CD14-positive monocyte (primary cell): Measurements from ENCODE around the gene CWC27. TPM values are rescaled to one million over a fixed set of nuclear protein-coding genes. Genes with fewer than 3 reads are reported as not detected.

Experiments used
- DNase-seq, 3 donors: peaks; one replicate each; pipeline ENCODE4 v3.0.0-alpha.2; 2011 to 2022
- H2AFZ ChIP-seq: 2 replicates; pipeline ENCODE4 v1.6.0; 2012; ENCODE audit warnings: mild to moderate bottlenecking, low read depth, low read length, inconsistent platforms; ENCODE audit not compliant: insufficient read depth, poor library complexity, severe bottlenecking
- H3K27ac ChIP-seq, 2 donors: 1 replicate in 1 of 2; 2 replicates in 1 of 2; pipeline ENCODE4 v1.5.1; 2012 to 2013; ENCODE audit warnings: low read length in 2 of 2, control low read depth in 1 of 2, inconsistent platforms in 1 of 2, low read depth in 1 of 2, mild to moderate bottlenecking in 1 of 2
- H3K27me3 ChIP-seq, 2 donors: one replicate each; pipeline versions ENCODE4 v1.6.0 to v1.6.1; 2011 to 2013; ENCODE audit warnings: low read length in 2 of 2; ENCODE audit not compliant: control insufficient read depth in 2 of 2, insufficient read depth in 2 of 2
- H3K36me3 ChIP-seq, 2 donors: replicated peaks in 1 of 2; 1 replicate in 1 of 2; 2 replicates in 1 of 2; pipeline versions ENCODE4 v1.5.1 to v1.6.1; 2012 to 2013; ENCODE audit warnings: low read length in 2 of 2, control low read depth in 1 of 2, inconsistent platforms in 1 of 2, mild to moderate bottlenecking in 1 of 2; ENCODE audit not compliant: insufficient read depth in 2 of 2, control insufficient read depth in 1 of 2
- H3K4me1 ChIP-seq, 2 donors: 1 replicate in 1 of 2; 2 replicates in 1 of 2; pipeline versions ENCODE4 v1.5.1 to v1.6.1; 2012 to 2013; ENCODE audit warnings: low read length in 2 of 2, control low read depth in 1 of 2, inconsistent platforms in 1 of 2, mild to moderate bottlenecking in 1 of 2, moderate library complexity in 1 of 2; ENCODE audit not compliant: insufficient read depth in 2 of 2, control insufficient read depth in 1 of 2
- H3K4me2 ChIP-seq: replicated peaks from 2 replicates; pipeline ENCODE3; 2012; ENCODE audit warnings: low read length, moderate library complexity, mild to moderate bottlenecking; ENCODE audit not compliant: poor library complexity, severe bottlenecking; ENCODE audit errors: extremely low read depth
- H3K4me3 ChIP-seq, 3 experiments: fragments of 200-600 bp in 1 of 3; sonication (generic) in 1 of 3; replicated peaks in 1 of 3; 1 replicate in 2 of 3; 2 replicates in 1 of 3; pipeline ENCODE4 v1.5.1; 2011 to 2013; ENCODE audit warnings: low read length in 3 of 3, mild to moderate bottlenecking in 3 of 3, control low read depth in 2 of 3, low read depth in 2 of 3, inconsistent platforms in 1 of 3, moderate library complexity in 1 of 3
- H3K79me2 ChIP-seq: 2 replicates; pipeline ENCODE4 v1.6.0; 2012; ENCODE audit warnings: mild to moderate bottlenecking, control low read depth, inconsistent platforms, low read length, moderate library complexity; ENCODE audit not compliant: insufficient read depth
- H3K9ac ChIP-seq: 2 replicates; pipeline ENCODE4 v1.6.0; 2017; ENCODE audit warnings: low read length, mild to moderate bottlenecking; ENCODE audit not compliant: insufficient read depth, poor library complexity, severe bottlenecking
- H3K9me3 ChIP-seq, 2 donors: replicated peaks in 1 of 2; 1 replicate in 1 of 2; 2 replicates in 1 of 2; pipeline versions ENCODE4 v1.5.1 to v1.6.1; 2012 to 2013; ENCODE audit warnings: low read length in 2 of 2, control low read depth in 1 of 2; ENCODE audit not compliant: control insufficient read depth in 1 of 2, insufficient read depth in 1 of 2
- H4K20me1 ChIP-seq: 2 replicates; pipeline ENCODE4 v1.6.0; 2012; ENCODE audit warnings: mild to moderate bottlenecking, low read length, control low read depth, moderate library complexity; ENCODE audit not compliant: insufficient read depth
- H3K27ac Mint-ChIP-seq, 7 donors: one replicate each; pipeline ENCODE4 v1.8.0; 2020; ENCODE audit warnings: mild to moderate bottlenecking in 7 of 7, mixed read lengths in 7 of 7, moderate library complexity in 6 of 7, inconsistent platforms in 2 of 7
- H3K27me3 Mint-ChIP-seq, 3 donors: one replicate each; pipeline ENCODE4 v1.8.0; 2021 to 2022; ENCODE audit warnings: low read depth in 3 of 3, mild to moderate bottlenecking in 3 of 3, mixed read lengths in 3 of 3, moderate library complexity in 3 of 3, inconsistent platforms in 1 of 3
- H3K36me3 Mint-ChIP-seq, 2 donors: one replicate each; pipeline ENCODE4 v1.8.0; 2020; ENCODE audit warnings: mixed read lengths in 2 of 2, inconsistent platforms in 1 of 2, mild to moderate bottlenecking in 1 of 2
- H3K4me1 Mint-ChIP-seq: one replicate; pipeline ENCODE4 v1.8.0; 2020; ENCODE audit warnings: mild to moderate bottlenecking, mixed read lengths
- H3K4me3 Mint-ChIP-seq, 2 donors: one replicate each; pipeline ENCODE4 v1.8.0; 2020; ENCODE audit warnings: mild to moderate bottlenecking in 2 of 2, mixed read lengths in 2 of 2, moderate library complexity in 1 of 2
- H3K9me3 Mint-ChIP-seq, 7 donors: one replicate each; pipeline ENCODE4 v1.8.0; 2020 to 2022; ENCODE audit warnings: mixed read lengths in 7 of 7, mild to moderate bottlenecking in 6 of 7, moderate library complexity in 6 of 7, inconsistent platforms in 2 of 7
- CTCF ChIP-seq: fragments of 200-600 bp; IDR thresholded peaks from one replicate; pipeline ENCODE4 v1.8.0; 2022; ENCODE audit warnings: antibody characterized with exemption, mild to moderate bottlenecking
- WGBS: methylation state at CpG from one replicate; pipeline ENCODE4 v1.1.5; 2013; ENCODE audit warnings: missing lambda C conversion rate; ENCODE audit not compliant: insufficient coverage; 5-methylcytosine and 5-hydroxymethylcytosine counted together
- intact Hi-C, 2 donors: fragments of 100-400 bp; cut with micrococcal nuclease; formaldehyde crosslinking; loops; one replicate each; pipeline versions ENCODE4 v1.15.0 to v1.15.1; 2023
- polyA minus RNA-seq: library from RNA; depleted of rRNA, polyadenylated mRNA; stranded (reverse); fragments of >200 nt; gene quantifications from 2 replicates; pipeline ENCODE4 v1.2.3, GENCODE V29; 2012
- polyA plus RNA-seq, 3 donors: library from polyadenylated mRNA; depleted of rRNA in 1 of 3; unstranded in 2 of 3; stranded (reverse) in 1 of 3; fragments of 300-500 nt in 2 of 3; fragments of >200 nt in 1 of 3; fragmentation: Illumina TruSeq in 2 of 3; gene quantifications; 1 replicate in 2 of 3; 2 replicates in 1 of 3; pipeline ENCODE4 v1.2.3, GENCODE V29; 2012 to 2021
- total RNA-seq, 12 experiments: library from RNA in 1 of 12; stranded (reverse) in 1 of 12; fragments of 120-200 nt in 1 of 12; gene quantifications; one replicate each; pipeline ENCODE4 v1.2.4 and lab custom pipeline; 2013 to 2026; ENCODE audit warnings: mixed read lengths in 6 of 12, inconsistent platforms in 1 of 12

Gene CWC27
- 14.8 TPM for total RNA-seq (2013)
- 10 to 100 TPM in 2 of 3 donors, 1 to 10 TPM in 1; 6.6 to 18.9 (median 14.5) TPM for polyA plus RNA-seq
- 2.6 and 6.6 TPM in 2 replicates for polyA minus RNA-seq
- 2.5 to 46.8 (median 18.0) reads per million in 11 experiments for total RNA-seq (lab: John Stamatoyannopoulos, UW)

GRCh38 chr5:64768358-64769312 is at the start of gene CWC27, which contains the start of gene SREK1IP1:
CWC27 (plus strand) TSS chr5:64768930; CDS start chr5:64769147, 217 bp downstream.
SREK1IP1 (minus strand) TSS chr5:64768691; CDS start chr5:64768517, 174 bp downstream.
- Mint-ChIP-seq H3K4me3 (peak within 1 kb of the TSS; percentile 99 to 100), H3K27ac (peak within 1 kb of the TSS; percentile 87 to 98 (median 96)), H3K4me1 (peaks cover 42% of the 10 kb centered on the region), H3K9me3 (no peaks in the 10 kb centered on the region), H3K36me3 (peaks cover 9 to 14% of the 10 kb centered on the region in 2 donors), H3K27me3 (peaks cover 0 to 2% (median 0%) of the 10 kb centered on the region in 3 donors)
- TF ChIP-seq CTCF: no peak
- 0% methylated on average over 18 of the region's 48 CpGs for WGBS
- peak; percentile 82 to 85 (median 83) for DNase-seq
- Histone ChIP-seq H3K27me3 (no peaks in the 10 kb centered on the region), H3K9me3 (no peaks in the 10 kb centered on the region), H3K9ac (peak within 1 kb of the TSS; percentile 80), H3K36me3 (peaks cover 2 to 17% of the 10 kb centered on the region in 2 donors), H3K4me2 (peak within 1 kb of the TSS; percentile 94), H3K4me3 (peak within 1 kb of the TSS; percentile 85 to 98 (median 96)), H3K4me1 (peaks cover 26 to 47% of the 10 kb centered on the region in 2 donors), H2AFZ (peak within 1 kb of the TSS; percentile 99), H4K20me1 (peaks cover 11% of the 10 kb centered on the region), H3K79me2 (peaks cover 80% of the 10 kb centered on the region), H3K27ac (peak within 1 kb of the TSS; percentile 68 to 95)
- intact Hi-C loops: no loop called here

- WGBS: no CpG with 5 or more reads among the region's 3 CpGs
- TF ChIP-seq CTCF: no peak
Observed at GRCh38 chr5:64722588-64722987, 46.1 kb upstream of the CWC27 start.

More at GRCh38 chr5:64722588-64722987, 46.1 kb upstream of the CWC27 start:
- Mint-ChIP-seq H3K4me3 (no peak overlapping the region), H3K27me3 (no peaks in the 10 kb centered on the region), H3K27ac (no peak overlapping the region), H3K9me3 (no peaks in the 10 kb centered on the region), H3K4me1 (no peaks in the 10 kb centered on the region), H3K36me3 (peaks cover 28 to 44% of the 10 kb centered on the region in 2 donors)
- intact Hi-C loops: no loop called here
- Histone ChIP-seq H3K4me2 (no peak overlapping the region), H3K9ac (no peak overlapping the region), H2AFZ (no peak overlapping the region), H4K20me1 (no peaks in the 10 kb centered on the region), H3K79me2 (no peaks in the 10 kb centered on the region), H3K4me1 (no peaks in the 10 kb centered on the region), H3K4me3 (no peak overlapping the region), H3K9me3 (no peaks in the 10 kb centered on the region), H3K27ac (no peak overlapping the region), H3K36me3 (peaks cover 32 to 60% of the 10 kb centered on the region in 2 donors), H3K27me3 (no peaks in the 10 kb centered on the region)
- no peak for DNase-seq
